Urinary bladder (tissue), 4 donors: ENCODE measurements around the gene RALGPS1. TPM values are rescaled to one million over a fixed set of nuclear protein-coding genes. Genes with fewer than 3 reads are reported as not detected.

Source experiments
- DNase-seq: peaks from one replicate; pipeline ENCODE4 v3.0.0-alpha.2; 2015; ENCODE audit errors: extremely low spot score
- H3K27ac ChIP-seq: one replicate; pipeline ENCODE4 v1.5.1; 2013; ENCODE audit warnings: low read depth, mild to moderate bottlenecking, moderate library complexity
- H3K36me3 ChIP-seq: one replicate; pipeline ENCODE4 v1.6.1; 2013; ENCODE audit warnings: mild to moderate bottlenecking, moderate library complexity; ENCODE audit not compliant: insufficient read depth
- H3K4me1 ChIP-seq: one replicate; pipeline ENCODE4 v1.6.1; 2013; ENCODE audit warnings: mild to moderate bottlenecking, moderate library complexity; ENCODE audit not compliant: insufficient read depth
- H3K4me3 ChIP-seq: one replicate; pipeline ENCODE4 v1.5.1; 2013; ENCODE audit warnings: low read depth, low read length
- WGBS: extraction: QIAGEN DNeasy Blood & Tissue Kit; methylation state at CpG from one replicate; pipeline ENCODE4 v1.1.7; 2013; 5-methylcytosine and 5-hydroxymethylcytosine counted together
- polyA plus RNA-seq: library from polyadenylated mRNA; stranded (reverse); fragments of 200-250 nt; gene quantifications from one replicate; pipeline ENCODE4 v1.2.3, GENCODE V29; 2013
- total RNA-seq: library from RNA; depleted of rRNA; stranded (reverse); fragments of >200 nt; gene quantifications from one replicate; pipeline ENCODE4 v1.2.3, GENCODE V29; 2014
- donor health status: healthy with polysubstance abuse.
- donor health status: healthy.

The RALGPS1 gene
- total and polyA plus RNA-seq, 2 donors: 8.9 to 21.8 TPM

DNA sequence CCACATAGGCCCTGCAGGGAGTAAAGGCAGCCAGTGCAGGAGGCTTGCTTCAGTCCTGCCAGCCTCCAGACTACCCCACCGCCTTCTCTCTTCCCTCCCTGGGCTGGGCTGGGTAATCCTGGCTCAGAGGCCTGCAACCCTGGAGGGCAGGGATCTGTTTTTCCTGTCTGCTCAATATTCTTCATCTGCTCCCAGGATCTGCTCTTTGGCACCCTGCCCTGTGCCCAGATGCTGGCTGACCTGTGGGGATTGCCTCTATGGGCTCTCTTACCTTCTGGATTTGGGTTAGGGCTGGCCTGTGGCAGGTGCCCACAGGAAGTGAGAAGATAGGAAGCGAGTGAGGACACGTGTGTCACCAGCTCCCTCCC, 215.1 kb downstream of the RALGPS1 start:
- DNase-seq: no peak

GRCh38 chr9:127130235-127130634, 215.7 kb downstream of the RALGPS1 start:
- no peak overlapping the region for H3K27ac ChIP-seq
- WGBS: 91% methylated on average over 2 of the region's 2 CpGs
- DNase-seq: no peak

More for the DNA sequence above, 215.1 kb downstream of the RALGPS1 start:
- Histone ChIP-seq H3K4me3 (no peak overlapping the region), H3K4me1 (no peaks in the 10 kb centered on the region), H3K27ac (no peak overlapping the region), H3K36me3 (no peaks in the 10 kb centered on the region)
- 87% methylated on average over 3 of the region's 3 CpGs for WGBS

DNA sequence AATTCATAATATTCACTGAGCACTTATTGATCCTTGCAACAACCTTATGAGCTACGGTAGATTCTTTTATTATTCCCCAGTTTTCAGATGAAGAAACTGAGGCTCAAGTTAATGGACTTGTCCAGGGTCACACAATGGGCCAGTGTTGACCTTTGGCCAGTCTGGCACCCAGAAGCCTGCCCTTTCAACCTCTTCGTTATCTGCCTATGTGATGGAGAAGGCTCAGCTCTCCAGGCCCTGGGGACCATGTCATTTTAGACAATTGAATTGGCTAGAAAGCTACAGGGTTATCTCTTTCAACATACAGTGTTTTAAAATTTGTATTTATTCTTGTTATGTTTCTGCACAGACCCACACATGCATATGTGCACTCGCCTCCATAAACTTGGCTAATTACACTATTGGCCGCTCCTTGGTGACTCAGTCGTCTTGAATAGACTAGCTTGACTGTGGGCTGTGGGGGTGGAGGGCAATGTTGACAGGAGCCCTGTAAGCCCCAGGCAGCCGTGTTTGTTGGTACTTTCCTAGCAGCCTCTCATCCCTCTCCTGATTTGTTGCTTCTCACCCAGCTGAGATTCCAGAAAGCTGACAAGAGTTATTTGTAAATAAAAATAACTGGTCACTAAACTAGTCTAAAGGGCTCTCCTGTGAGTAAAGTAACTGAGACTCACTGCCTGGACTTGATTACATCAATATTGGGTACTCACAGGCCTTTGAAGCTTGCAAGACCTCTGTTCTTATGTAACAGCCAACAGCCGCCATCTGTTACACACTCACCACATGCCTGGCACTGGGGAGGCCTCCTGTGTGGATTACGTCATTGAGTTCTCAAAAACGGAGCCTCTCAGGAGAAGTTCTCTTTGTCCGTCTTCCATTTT, 216.3 kb downstream of the RALGPS1 start:
- Histone ChIP-seq H3K36me3 (no peaks in the 10 kb centered on the region), H3K4me3 (no peak overlapping the region), H3K27ac (no peak overlapping the region), H3K4me1 (no peaks in the 10 kb centered on the region)
- no peak for DNase-seq
- 62% methylated on average over 10 of the region's 10 CpGs for WGBS

More at GRCh38 chr9:127130235-127130634, 215.7 kb downstream of the RALGPS1 start:
- H3K4me1 ChIP-seq: no peaks in the 10 kb centered on the region
- no peak overlapping the region for H3K4me3 ChIP-seq
- H3K36me3 ChIP-seq: no peaks in the 10 kb centered on the region

DNA sequence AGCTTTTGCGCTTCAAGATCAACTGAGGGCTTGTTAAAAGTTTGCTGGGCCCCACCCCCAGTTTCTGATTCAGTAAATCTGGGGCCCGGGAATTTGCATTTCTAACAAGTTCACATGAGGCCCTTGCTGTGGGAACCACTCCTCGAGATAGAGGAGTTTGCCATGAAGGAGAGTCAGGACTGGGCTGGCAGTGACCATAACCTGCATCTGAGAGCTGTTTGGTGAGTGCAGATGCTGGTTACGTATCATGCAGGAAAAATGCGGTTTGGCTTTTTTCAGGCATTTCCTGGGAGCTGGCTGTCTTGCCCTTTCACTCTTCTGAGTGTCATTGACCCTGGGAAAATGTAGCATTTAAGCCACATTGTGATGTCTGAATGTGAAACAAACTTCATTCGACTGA, 217.3 kb downstream of the RALGPS1 start:
- DNase-seq: no peak
- Histone ChIP-seq H3K27ac (peak overlapping the region; percentile 28), H3K36me3 (no peaks in the 10 kb centered on the region), H3K4me3 (no peak overlapping the region), H3K4me1 (no peaks in the 10 kb centered on the region)
- 80% methylated on average over 6 of the region's 6 CpGs for WGBS

DNA sequence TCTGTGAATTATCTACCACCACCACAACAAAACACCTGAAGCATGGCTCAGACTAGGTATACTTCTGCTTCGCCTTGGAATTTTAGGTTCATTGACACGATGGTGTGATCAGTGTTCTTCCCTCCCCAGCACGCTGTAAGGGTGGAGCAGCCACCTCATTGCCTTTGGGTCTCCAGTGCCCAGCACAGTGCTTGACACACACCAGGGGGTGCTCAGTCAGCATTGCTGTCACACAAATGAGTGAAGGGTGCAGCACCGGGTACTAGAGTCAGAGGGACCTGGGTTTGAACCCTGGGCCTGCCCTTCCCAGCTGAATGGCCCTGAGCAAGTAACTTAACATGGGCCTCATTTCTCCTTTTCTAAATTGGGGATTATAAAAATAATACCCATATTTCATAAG, 217.8 kb downstream of the RALGPS1 start:
- H3K4me1 ChIP-seq: no peaks in the 10 kb centered on the region
- H3K4me3 ChIP-seq: no peak overlapping the region
- no peaks in the 10 kb centered on the region for H3K36me3 ChIP-seq
- peak overlapping the region; percentile 44 for H3K27ac ChIP-seq
- no peak for DNase-seq
- WGBS: 94% methylated on average over 4 of the region's 4 CpGs

GRCh38 chr9:127132921-127133647, 218.5 kb downstream of the RALGPS1 start:
- Histone ChIP-seq H3K4me3 (no peak overlapping the region), H3K27ac (peak overlapping the region; percentile 68), H3K36me3 (no peaks in the 10 kb centered on the region), H3K4me1 (no peaks in the 10 kb centered on the region)
- 47% methylated on average over 15 of the region's 15 CpGs for WGBS
- no peak for DNase-seq

GRCh38 chr9:127133739-127134167, 219.2 kb downstream of the RALGPS1 start:
- Histone ChIP-seq H3K27ac (peak overlapping the region; percentile 80), H3K4me3 (no peak overlapping the region), H3K4me1 (no peaks in the 10 kb centered on the region), H3K36me3 (no peaks in the 10 kb centered on the region)
- DNase-seq: no peak
- WGBS: 20% methylated on average over 13 of the region's 13 CpGs

- H3K27ac ChIP-seq: peak overlapping the region; percentile 65
- H3K36me3 ChIP-seq: no peaks in the 10 kb centered on the region
- H3K4me3 ChIP-seq: no peak overlapping the region
- no peak for DNase-seq
- WGBS: 83% methylated on average over 4 of the region's 4 CpGs
- no peaks in the 10 kb centered on the region for H3K4me1 ChIP-seq
Observed at GRCh38 chr9:127135056-127135745, 220.6 kb downstream of the RALGPS1 start.

- Histone ChIP-seq H3K4me1 (no peaks in the 10 kb centered on the region), H3K27ac (no peak overlapping the region), H3K36me3 (no peaks in the 10 kb centered on the region), H3K4me3 (no peak overlapping the region)
- no peak for DNase-seq
- 67% methylated on average over 8 of the region's 8 CpGs for WGBS
Observed at GRCh38 chr9:127136081-127136879, 221.7 kb downstream of the RALGPS1 start.

- no peak overlapping the region for H3K27ac ChIP-seq
- H3K4me1 ChIP-seq: no peaks in the 10 kb centered on the region
- DNase-seq: no peak
- H3K4me3 ChIP-seq: no peak overlapping the region
- WGBS: 95% methylated on average over 5 of the region's 5 CpGs
- no peaks in the 10 kb centered on the region for H3K36me3 ChIP-seq
Observed at GRCh38 chr9:127136880-127137639, 222.5 kb downstream of the RALGPS1 start.

- DNase-seq: no peak
- H3K4me1 ChIP-seq: no peaks in the 10 kb centered on the region
- H3K27ac ChIP-seq: no peak overlapping the region
- H3K36me3 ChIP-seq: no peaks in the 10 kb centered on the region
- H3K4me3 ChIP-seq: no peak overlapping the region
- WGBS: 92% methylated on average over 11 of the region's 11 CpGs
Observed at GRCh38 chr9:127137640-127138360, 223.2 kb downstream of the RALGPS1 start.

- no peak overlapping the region for H3K27ac ChIP-seq
- H3K4me1 ChIP-seq: no peaks in the 10 kb centered on the region
- no peak overlapping the region for H3K4me3 ChIP-seq
- H3K36me3 ChIP-seq: no peaks in the 10 kb centered on the region
- WGBS: 96% methylated on average over 4 of the region's 4 CpGs
- no peak for DNase-seq
Observed at GRCh38 chr9:127138444-127138843, 223.9 kb downstream of the RALGPS1 start.
